Measurements from ENCODE around the gene AGPAT3.

The AGPAT3 gene

DNA sequence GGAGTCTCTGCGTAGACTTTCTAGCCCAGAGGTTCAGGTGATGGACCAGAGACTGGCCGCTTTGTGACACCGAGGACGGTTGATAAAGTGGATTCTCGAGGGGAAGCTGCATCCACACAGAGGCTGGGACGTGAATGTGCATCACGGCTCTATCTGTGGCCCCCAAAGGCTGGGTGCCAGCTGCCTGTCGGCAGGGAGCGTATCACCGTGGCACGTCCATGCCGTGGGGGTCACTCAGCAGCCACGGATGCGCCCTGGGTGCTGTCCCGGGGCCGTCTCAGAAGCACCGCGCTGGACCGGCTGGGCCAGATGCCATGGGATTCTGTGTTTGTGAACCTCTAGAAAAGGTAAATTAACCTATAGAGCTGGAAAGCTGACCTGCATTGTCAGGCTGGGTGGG is 89.9 kb downstream of the AGPAT3 start:
- no peaks in the 10 kb centered on the region for H3K27me3 ChIP-seq
- no peak overlapping the region for H3K27ac ChIP-seq
- H3K36me3 ChIP-seq: peaks cover 4% of the 10 kb centered on the region
- no peaks in the 10 kb centered on the region for H3K4me1 ChIP-seq (ENCODE audit: control insufficient read depth in 1 of 2, insufficient read depth in 1 of 2, low read depth in 1 of 2, low read length in 1 of 2)
- H3K4me3 ChIP-seq (ENCODE audit: low read depth in 1 of 2, low read length in 1 of 2): no peak overlapping the region
- no peaks in the 10 kb centered on the region for H3K9me3 ChIP-seq
- TF ChIP-seq, protein P1, sequence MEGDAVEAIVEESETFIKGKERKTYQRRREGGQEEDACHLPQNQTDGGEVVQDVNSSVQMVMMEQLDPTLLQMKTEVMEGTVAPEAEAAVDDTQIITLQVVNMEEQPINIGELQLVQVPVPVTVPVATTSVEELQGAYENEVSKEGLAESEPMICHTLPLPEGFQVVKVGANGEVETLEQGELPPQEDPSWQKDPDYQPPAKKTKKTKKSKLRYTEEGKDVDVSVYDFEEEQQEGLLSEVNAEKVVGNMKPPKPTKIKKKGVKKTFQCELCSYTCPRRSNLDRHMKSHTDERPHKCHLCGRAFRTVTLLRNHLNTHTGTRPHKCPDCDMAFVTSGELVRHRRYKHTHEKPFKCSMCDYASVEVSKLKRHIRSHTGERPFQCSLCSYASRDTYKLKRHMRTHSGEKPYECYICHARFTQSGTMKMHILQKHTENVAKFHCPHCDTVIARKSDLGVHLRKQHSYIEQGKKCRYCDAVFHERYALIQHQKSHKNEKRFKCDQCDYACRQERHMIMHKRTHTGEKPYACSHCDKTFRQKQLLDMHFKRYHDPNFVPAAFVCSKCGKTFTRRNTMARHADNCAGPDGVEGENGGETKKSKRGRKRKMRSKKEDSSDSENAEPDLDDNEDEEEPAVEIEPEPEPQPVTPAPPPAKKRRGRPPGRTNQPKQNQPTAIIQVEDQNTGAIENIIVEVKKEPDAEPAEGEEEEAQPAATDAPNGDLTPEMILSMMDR (IDR thresholded peaks at IDR 0.05): no peak

DNA sequence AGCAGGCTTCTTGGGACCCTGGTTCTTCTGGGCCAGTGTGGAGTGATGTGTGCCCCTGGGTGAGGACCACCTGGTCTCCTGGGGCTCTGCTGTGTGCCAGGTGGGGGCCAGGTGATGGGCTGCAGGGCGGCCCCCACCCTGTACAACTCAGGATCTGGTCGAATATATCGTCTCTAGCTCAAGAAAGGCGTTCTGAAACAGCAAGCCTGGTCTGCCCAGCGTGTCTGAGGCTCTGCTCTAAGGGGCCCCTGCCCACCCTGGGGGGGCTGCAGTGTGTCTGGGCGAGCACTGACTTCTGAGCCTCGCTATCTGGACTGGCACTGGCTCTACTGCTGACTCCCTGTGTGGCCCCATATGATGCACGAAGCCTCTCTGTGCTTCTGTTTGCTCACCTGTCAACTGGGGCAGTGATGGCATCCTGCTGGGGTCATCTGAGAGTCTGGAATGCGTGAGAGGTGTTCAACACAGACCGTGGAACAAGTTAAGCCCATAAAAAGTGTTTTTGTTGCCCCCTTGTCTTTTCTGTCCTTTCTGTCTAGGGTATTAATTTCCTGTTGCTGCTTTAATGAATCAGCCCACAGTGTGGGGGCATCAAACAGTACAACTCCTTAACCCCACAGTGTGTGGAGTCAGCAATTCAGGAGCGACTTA is 91.1 kb downstream of the AGPAT3 start:
- Histone ChIP-seq H3K4me1 (ENCODE audit: control insufficient read depth in 1 of 2, insufficient read depth in 1 of 2, low read depth in 1 of 2, low read length in 1 of 2) (no peaks in the 10 kb centered on the region), H3K36me3 (peaks cover 14% of the 10 kb centered on the region), H3K9me3 (no peaks in the 10 kb centered on the region), H3K27ac (no peak overlapping the region), H3K27me3 (no peaks in the 10 kb centered on the region), H3K4me3 (ENCODE audit: low read depth in 1 of 2, low read length in 1 of 2) (no peak overlapping the region)
- TF ChIP-seq, protein P1 (IDR thresholded peaks at IDR 0.05): no peak

DNA sequence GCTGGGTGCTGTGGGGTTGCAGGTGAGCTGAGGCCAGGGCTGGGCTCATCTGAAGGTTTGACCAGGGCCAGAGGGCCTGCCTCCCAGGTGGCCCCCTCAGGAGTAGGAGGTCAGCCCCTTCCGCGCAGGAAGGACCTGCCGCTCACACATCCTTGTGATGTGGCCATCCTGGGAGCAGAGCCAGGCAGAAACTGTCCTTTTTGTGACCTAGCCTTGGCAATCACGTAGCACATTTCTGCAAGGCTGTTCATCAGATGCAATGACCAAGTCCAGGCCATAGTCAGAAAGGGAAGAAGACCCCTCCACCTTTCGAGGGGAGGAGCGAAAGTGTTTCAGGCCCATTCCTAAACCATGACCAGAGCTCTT is 91.6 kb downstream of the AGPAT3 start:
- Histone ChIP-seq H3K27ac (no peak overlapping the region), H3K27me3 (no peaks in the 10 kb centered on the region), H3K4me1 (ENCODE audit: control insufficient read depth in 1 of 2, insufficient read depth in 1 of 2, low read depth in 1 of 2, low read length in 1 of 2) (no peaks in the 10 kb centered on the region), H3K4me3 (ENCODE audit: low read depth in 1 of 2, low read length in 1 of 2) (no peak overlapping the region), H3K36me3 (peaks cover 18% of the 10 kb centered on the region), H3K9me3 (no peaks in the 10 kb centered on the region)
- TF ChIP-seq, protein P1 (IDR thresholded peaks at IDR 0.05): no peak

DNA sequence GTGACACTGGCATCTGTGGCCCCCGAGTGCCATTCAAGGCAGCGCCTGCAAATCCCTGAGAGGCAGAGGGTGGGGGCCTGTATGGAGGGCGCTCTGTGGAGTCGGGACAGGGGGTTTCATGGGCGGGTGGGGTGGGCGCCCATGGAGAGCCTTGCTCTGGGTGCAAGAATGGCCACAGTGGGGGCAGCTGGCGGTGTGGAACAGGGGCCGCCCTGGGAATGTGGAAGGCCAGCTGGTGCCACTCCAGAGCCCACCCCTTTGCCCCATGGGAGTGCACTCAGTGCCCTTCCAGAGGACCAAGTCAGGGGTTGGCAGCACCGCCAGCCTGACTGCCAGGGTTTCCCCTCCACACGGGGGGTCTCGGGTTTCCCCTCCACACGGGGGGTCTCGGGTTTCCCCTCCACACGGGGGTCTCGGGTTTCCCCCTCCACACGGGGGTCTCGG is 92.1 kb downstream of the AGPAT3 start:
- H3K4me1 ChIP-seq (ENCODE audit: control insufficient read depth in 1 of 2, insufficient read depth in 1 of 2, low read depth in 1 of 2, low read length in 1 of 2): no peaks in the 10 kb centered on the region
- H3K4me3 ChIP-seq (ENCODE audit: low read depth in 1 of 2, low read length in 1 of 2): no peak overlapping the region
- no peaks in the 10 kb centered on the region for H3K27me3 ChIP-seq
- no peak overlapping the region for H3K27ac ChIP-seq
- TF ChIP-seq, protein P1 (IDR thresholded peaks at IDR 0.05): no peak
- no peaks in the 10 kb centered on the region for H3K9me3 ChIP-seq
- H3K36me3 ChIP-seq: peaks cover 18% of the 10 kb centered on the region

DNA sequence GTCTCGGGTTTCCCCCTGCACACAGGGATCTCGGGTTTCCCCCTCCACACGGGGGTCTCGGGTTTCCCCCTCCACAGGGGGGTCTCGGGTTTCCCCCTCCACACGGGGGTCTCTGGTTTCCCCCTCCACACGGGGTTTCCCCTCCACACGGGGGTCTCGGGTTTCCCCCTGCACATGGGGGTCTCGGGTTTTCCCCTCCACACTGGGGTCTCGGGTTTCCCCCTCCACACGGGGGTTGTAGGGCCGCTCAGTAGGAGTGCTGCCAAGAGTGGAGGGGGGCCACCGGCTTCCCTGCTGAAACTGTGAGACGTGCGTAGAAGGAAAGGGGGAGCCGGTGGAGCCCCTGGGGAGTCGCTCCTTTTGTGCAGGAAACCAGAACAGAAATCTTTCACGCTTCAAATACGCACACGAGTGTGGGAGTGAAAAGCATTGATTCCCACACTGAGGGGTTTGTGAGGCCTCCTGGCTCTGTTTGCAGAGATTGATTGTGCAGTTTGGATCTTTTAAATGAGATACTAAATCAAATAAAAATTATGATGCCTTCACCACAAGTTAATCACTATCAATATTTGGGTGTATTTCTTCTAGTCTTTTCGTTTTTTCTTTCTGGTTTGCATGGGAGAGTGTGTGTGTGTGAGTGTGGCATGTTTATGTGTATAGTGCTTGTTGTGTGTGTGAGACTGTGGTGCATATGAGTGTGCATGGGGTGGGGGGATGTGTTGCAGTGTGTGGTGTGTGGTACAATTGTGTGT is 92.8 kb downstream of the AGPAT3 start:
- Histone ChIP-seq H3K36me3 (peaks cover 18% of the 10 kb centered on the region), H3K4me3 (ENCODE audit: low read depth in 1 of 2, low read length in 1 of 2) (no peak overlapping the region), H3K9me3 (no peaks in the 10 kb centered on the region), H3K27me3 (no peaks in the 10 kb centered on the region), H3K4me1 (ENCODE audit: control insufficient read depth in 1 of 2, insufficient read depth in 1 of 2, low read depth in 1 of 2, low read length in 1 of 2) (no peaks in the 10 kb centered on the region), H3K27ac (no peak overlapping the region)
- TF ChIP-seq, protein P1 (IDR thresholded peaks at IDR 0.05): no peak

All from neutrophil (primary cell).